Activated CD8-positive, alpha-beta T cell treated with anti-CD3 and anti-CD28 coated beads for 36 hours (primary cell): Measurements from ENCODE around the gene TEX14. TPM values are rescaled to one million over a fixed set of nuclear protein-coding genes. Genes with fewer than 3 reads are reported as not detected.

ENCODE experiments used
- ATAC-seq: fragments of 200-7000 bp; cut with Tn5 transposase; one replicate; pipeline ENCODE4 v1.10.0; 2021; ENCODE audit warnings: mild to moderate bottlenecking, moderate library complexity
- CTCF ChIA-PET: fragments of 350-600 bp; sonication (Branson Sonifier 250); formaldehyde crosslinking; loops from one replicate; lab custom pipeline; 2021; ENCODE audit warnings: antibody characterized with exemption; lab: Charles Lee
- POLR2A ChIA-PET: fragments of 350-600 bp; sonication (Branson Sonifier 250); formaldehyde crosslinking; loops from one replicate; lab custom pipeline; 2021; ENCODE audit warnings: antibody characterized with exemption; lab: Charles Lee
- DNase-seq: peaks from one replicate; pipeline ENCODE4 v3.0.0-alpha.2; 2020
- H3K27ac Mint-ChIP-seq: one replicate; pipeline ENCODE4 v1.8.0; 2021; ENCODE audit warnings: mild to moderate bottlenecking, mixed read lengths
- H3K27me3 Mint-ChIP-seq: one replicate; pipeline ENCODE4 v1.8.0; 2021; ENCODE audit warnings: mixed read lengths
- H3K36me3 Mint-ChIP-seq: one replicate; pipeline ENCODE4 v1.8.0; 2021; ENCODE audit warnings: low read depth, mixed read lengths
- H3K4me1 Mint-ChIP-seq: one replicate; pipeline ENCODE4 v1.8.0; 2021; ENCODE audit warnings: low read depth, mixed read lengths
- H3K4me3 Mint-ChIP-seq: one replicate; pipeline ENCODE4 v1.8.0; 2021; ENCODE audit warnings: mild to moderate bottlenecking, moderate library complexity, mixed read lengths
- H3K9me3 Mint-ChIP-seq: one replicate; pipeline ENCODE4 v1.8.0; 2021; ENCODE audit warnings: mixed read lengths
- intact Hi-C: fragments of 100-400 bp; cut with micrococcal nuclease; formaldehyde crosslinking; loops from one replicate; pipeline ENCODE4 v1.10.0; 2022
- total RNA-seq, 2 experiments: library from RNA; stranded (reverse); gene quantifications; one replicate each; pipeline ENCODE4 v1.2.3, GENCODE V29; 2021
- TF ChIP-seq, protein P1 (sequence below): fragments of 200-600 bp; IDR thresholded peaks from one replicate; pipeline ENCODE4 v1.8.0; 2022; ENCODE audit warnings: antibody characterized with exemption, mild to moderate bottlenecking

Gene TEX14
- total RNA-seq, 2 experiments from 2014 or later, result 0.23 to 0.31 TPM

DNA sequence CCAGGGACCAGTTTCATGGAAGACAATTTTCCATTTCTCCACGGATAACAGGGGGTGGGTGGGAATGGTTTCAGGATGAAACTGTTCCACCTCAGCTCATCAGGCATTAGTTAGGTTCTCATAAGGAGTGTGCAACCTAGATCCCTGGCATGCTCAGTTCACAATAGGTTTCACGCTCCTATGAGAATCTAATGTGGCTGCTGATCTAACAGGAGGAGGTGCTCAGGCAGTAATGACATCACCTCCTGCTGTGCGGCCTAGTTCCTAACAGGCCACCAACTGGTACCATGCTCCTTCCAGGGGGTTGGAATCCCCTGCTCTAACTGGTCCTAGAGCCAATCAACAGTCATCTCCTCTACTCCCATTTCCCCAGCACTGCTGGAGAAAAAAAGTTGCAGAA lies 19.9 kb downstream of the TEX14 start:
- TF ChIP-seq, protein P1, sequence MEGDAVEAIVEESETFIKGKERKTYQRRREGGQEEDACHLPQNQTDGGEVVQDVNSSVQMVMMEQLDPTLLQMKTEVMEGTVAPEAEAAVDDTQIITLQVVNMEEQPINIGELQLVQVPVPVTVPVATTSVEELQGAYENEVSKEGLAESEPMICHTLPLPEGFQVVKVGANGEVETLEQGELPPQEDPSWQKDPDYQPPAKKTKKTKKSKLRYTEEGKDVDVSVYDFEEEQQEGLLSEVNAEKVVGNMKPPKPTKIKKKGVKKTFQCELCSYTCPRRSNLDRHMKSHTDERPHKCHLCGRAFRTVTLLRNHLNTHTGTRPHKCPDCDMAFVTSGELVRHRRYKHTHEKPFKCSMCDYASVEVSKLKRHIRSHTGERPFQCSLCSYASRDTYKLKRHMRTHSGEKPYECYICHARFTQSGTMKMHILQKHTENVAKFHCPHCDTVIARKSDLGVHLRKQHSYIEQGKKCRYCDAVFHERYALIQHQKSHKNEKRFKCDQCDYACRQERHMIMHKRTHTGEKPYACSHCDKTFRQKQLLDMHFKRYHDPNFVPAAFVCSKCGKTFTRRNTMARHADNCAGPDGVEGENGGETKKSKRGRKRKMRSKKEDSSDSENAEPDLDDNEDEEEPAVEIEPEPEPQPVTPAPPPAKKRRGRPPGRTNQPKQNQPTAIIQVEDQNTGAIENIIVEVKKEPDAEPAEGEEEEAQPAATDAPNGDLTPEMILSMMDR, result no peak
- Mint-ChIP-seq H3K27me3 (peaks cover 9% of the 10 kb centered on the region), H3K9me3 (no peaks in the 10 kb centered on the region), H3K4me1 (peaks cover 2% of the 10 kb centered on the region), H3K36me3 (no peaks in the 10 kb centered on the region), H3K27ac (no peak overlapping the region), H3K4me3 (no peak overlapping the region)
- ATAC-seq (no peak), DNase-seq (no peak)
- intact Hi-C loops, result no loop called here
- ChIA-PET CTCF (interaction anchor here (1.0 kb wide), 1 partner anchor 368 kb away, joined by 3 read pairs; no protein-coding TSS in a partner anchor), POLR2A (interaction anchor here (1.2 to 4.7 kb wide), 3 partner anchors 13 to 41 kb away, joined by 4 to 24 read pairs (median 18); no protein-coding TSS in a partner anchor)

DNA sequence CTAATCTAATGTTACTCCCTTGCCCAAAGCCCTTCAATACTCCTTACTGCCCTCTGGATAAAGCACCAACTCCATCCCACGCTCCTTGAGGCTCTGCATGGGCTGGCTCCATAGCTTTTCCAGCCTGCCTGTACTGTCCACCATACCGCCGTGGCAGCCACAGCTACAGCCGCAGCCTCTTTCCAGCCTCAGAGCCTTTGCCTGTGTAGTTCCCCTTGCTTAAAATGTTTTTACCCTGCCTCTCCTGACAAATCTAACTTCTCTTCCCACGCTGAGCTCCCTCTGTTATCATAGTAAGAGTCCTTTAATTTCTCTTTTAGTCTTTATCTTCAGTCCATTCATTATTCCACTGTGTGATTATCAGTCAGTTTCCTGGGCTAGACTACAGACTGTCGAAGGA lies 22.0 kb downstream of the TEX14 start:
- ChIA-PET CTCF (interaction anchor here (1.0 to 1.2 kb wide), 3 partner anchors 10 to 420 kb away, joined by 3 to 4 read pairs (median 3); no protein-coding TSS in a partner anchor), POLR2A (interaction anchor here (2.6 to 4.7 kb wide), 3 partner anchors 11 to 37 kb away, joined by 10 to 24 read pairs (median 18); partner anchors contain the start of gene RAD51C)
- TF ChIP-seq, protein P1, result no peak
- ATAC-seq, result no peak
- H3K4me3 Mint-ChIP-seq, result no peak overlapping the region
- no peaks in the 10 kb centered on the region for H3K36me3 Mint-ChIP-seq
- no peaks in the 10 kb centered on the region for H3K9me3 Mint-ChIP-seq
- peaks cover 7% of the 10 kb centered on the region for H3K4me1 Mint-ChIP-seq
- peaks cover 10% of the 10 kb centered on the region for H3K27me3 Mint-ChIP-seq
- no peak overlapping the region for H3K27ac Mint-ChIP-seq
- no peak for DNase-seq
- intact Hi-C loops, result no loop called here

DNA sequence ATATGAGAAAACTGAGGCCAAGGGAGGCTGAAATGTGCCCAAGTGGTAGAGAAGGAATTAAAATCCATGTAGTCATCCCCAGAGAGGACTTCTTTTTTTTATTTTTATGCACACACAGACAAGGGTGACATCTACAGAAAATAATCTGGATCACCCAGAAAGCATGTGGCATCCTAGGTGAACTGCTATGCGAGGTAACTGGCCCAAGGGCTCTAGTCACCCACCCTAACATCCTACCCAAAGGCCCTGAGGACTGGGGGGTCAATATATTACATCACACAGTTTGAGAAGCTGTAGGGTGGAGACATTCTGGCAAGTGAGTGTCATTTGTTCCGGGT lies 23.3 kb downstream of the TEX14 start:
- ChIA-PET CTCF (no interaction called here), POLR2A (interaction anchor here (0.7 to 4.7 kb wide), 3 partner anchors 36 to 487 kb away, joined by 3 to 24 read pairs (median 5); partner anchors contain the start of gene SKA2)
- Mint-ChIP-seq H3K4me3 (no peak overlapping the region), H3K27me3 (peaks cover 10% of the 10 kb centered on the region), H3K27ac (no peak overlapping the region), H3K9me3 (no peaks in the 10 kb centered on the region), H3K4me1 (peaks cover 7% of the 10 kb centered on the region), H3K36me3 (no peaks in the 10 kb centered on the region)
- ATAC-seq, result no peak
- no peak for DNase-seq
- TF ChIP-seq, protein P1, result no peak
- intact Hi-C loops, result no loop called here

DNA sequence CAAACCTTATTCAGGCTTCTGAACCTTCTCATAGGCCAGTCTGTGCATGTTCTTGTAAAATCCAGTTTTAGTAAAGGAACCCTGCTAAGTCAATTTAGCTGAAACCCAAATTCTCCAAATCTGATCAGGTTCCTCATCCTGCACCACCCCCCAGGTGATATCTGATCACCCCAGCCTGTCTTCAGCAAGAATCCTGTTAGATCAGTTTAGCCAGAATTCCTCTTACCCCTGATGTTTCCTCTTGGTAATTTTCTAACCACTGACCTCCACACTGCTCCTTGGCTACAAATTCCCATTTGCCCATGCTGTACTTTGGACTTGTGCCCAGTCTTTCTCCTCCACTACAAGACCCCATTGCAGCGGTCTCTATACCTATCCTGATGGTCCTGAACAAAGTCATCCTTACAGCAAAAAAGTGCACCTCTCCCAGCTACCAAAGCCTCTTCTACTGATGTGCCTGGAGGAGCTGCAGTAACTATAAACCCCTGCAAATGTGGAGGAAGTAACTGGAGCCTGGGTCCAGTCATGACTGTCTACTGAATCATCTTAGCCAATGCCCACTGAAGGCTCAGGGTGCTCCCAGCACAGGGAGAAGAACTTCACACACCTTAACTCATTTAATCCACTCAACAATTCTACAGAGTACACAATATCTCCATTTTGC lies 23.8 kb downstream of the TEX14 start:
- ATAC-seq, result no peak
- DNase-seq, result no peak
- Mint-ChIP-seq H3K36me3 (no peaks in the 10 kb centered on the region), H3K27me3 (peaks cover 10% of the 10 kb centered on the region), H3K9me3 (no peaks in the 10 kb centered on the region), H3K27ac (no peak overlapping the region), H3K4me1 (peaks cover 7% of the 10 kb centered on the region), H3K4me3 (no peak overlapping the region)
- ChIA-PET POLR2A (interaction anchor here (0.7 to 4.7 kb wide), 4 partner anchors 11 to 487 kb away, joined by 3 to 24 read pairs (median 4); partner anchors contain the start of gene SKA2), CTCF (no interaction called here)
- TF ChIP-seq, protein P1, result no peak
- intact Hi-C loops, result no loop called here

DNA sequence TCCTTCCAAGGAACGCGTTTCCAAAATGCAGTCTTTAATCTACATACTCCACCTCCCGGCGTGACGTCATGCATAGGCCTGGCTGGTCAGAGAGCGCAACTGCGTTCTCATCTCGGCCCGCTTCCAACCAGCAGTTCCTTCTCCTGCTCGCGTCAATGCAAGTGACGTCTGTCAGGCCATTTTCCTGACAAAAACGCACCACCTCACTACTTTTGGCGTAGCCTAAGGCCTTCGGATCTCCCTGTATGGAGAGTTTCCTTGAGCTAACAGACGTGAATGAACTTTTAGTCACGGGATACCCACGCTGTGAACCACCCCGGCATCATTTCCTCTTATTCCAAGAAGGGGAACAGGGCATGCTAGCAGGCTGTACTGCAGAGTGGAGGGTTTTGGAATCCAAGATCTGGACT lies 25.0 kb downstream of the TEX14 start:
- intact Hi-C loops, result no loop called here
- ChIA-PET CTCF (no interaction called here), POLR2A (interaction anchor here (1.0 to 3.3 kb wide), 3 partner anchors 13 to 81 kb away, joined by 3 to 27 read pairs (median 3); no protein-coding TSS in a partner anchor)
- Mint-ChIP-seq H3K36me3 (no peaks in the 10 kb centered on the region), H3K9me3 (no peaks in the 10 kb centered on the region), H3K27ac (no peak overlapping the region), H3K27me3 (peaks cover 10% of the 10 kb centered on the region), H3K4me3 (no peak overlapping the region), H3K4me1 (peaks cover 7% of the 10 kb centered on the region)
- DNase-seq, result peak; percentile 59
- TF ChIP-seq, protein P1, result no peak
- ATAC-seq, result peak; percentile 37
